ENCODE data around the gene SCTR.

Gene SCTR

DNA sequence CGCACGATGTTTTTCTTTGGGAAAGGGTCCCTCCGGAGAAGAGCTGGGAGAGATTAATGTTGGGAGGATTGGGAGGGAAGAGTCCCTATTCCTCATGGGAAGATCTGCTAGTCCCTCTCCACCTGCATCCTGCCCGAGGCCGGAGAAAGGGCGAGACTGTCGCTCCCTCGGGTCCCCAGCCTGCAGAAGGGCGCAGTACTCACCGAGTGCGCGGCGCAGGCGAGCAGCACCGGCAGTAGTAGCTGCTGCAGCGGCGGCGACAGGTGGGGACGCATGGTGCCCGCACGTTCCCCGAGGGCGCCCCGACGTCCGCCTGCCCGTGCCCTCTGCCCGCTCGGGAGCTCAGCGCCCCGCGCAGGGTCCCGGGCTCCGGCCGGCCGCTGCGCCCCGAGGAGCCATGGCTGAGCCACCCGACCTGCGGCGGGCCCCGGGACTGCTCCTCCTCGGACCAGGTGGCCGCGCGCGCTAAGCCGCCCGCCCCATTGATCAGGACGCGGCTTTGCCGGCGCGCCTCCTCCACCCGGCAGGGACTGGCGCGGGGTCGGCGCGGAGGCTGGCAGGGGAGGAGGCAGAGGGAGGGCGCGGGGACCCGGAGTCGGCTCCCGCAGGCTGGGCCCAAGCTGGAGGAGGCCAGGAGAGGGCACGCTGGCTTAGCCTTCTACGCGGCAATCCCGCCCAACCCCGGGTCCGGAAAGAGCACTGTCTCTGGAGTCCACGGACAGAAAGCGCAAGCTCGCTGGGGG lies at the start of gene SCTR:
TSS of gene SCTR (minus strand) at position 532 of the 743 bp plus-strand sequence. CDS start at position 275, 257 bp downstream.
- no peak within 1 kb of the TSS for H3K4me3 ChIP-seq (ENCODE audit: low read depth, low read length)
- no peak for DNase-seq (ENCODE audit: low read depth)
- TF ChIP-seq, protein P1, sequence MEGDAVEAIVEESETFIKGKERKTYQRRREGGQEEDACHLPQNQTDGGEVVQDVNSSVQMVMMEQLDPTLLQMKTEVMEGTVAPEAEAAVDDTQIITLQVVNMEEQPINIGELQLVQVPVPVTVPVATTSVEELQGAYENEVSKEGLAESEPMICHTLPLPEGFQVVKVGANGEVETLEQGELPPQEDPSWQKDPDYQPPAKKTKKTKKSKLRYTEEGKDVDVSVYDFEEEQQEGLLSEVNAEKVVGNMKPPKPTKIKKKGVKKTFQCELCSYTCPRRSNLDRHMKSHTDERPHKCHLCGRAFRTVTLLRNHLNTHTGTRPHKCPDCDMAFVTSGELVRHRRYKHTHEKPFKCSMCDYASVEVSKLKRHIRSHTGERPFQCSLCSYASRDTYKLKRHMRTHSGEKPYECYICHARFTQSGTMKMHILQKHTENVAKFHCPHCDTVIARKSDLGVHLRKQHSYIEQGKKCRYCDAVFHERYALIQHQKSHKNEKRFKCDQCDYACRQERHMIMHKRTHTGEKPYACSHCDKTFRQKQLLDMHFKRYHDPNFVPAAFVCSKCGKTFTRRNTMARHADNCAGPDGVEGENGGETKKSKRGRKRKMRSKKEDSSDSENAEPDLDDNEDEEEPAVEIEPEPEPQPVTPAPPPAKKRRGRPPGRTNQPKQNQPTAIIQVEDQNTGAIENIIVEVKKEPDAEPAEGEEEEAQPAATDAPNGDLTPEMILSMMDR (IDR thresholded peaks at IDR 0.05; ENCODE audit: low read depth, low read length, missing control alignments) = no peak

DNA sequence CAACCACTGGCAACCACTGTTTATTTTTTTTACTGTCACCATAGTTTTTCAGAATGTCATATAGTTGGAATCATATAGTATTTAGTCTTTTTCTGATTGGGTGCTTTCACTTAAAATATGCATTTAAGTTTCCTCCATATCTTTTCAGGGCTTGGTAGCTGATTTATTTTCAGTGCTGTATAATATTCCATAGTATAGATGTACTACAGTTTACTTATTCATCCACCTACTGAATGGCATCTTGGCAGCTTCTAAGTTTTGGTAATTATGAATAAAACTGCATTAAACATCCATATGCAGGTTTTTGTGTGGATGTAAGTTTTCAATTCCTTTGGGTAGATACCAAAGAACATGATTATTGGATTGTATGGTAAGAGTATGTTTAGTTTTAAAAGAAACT lies 43.0 kb upstream of the SCTR start:
- TF ChIP-seq, protein P1 (IDR thresholded peaks at IDR 0.05; ENCODE audit: low read depth, low read length, missing control alignments) = no peak
- no peak for DNase-seq (ENCODE audit: low read depth)
- no peak overlapping the region for H3K4me3 ChIP-seq (ENCODE audit: low read depth, low read length)

DNA sequence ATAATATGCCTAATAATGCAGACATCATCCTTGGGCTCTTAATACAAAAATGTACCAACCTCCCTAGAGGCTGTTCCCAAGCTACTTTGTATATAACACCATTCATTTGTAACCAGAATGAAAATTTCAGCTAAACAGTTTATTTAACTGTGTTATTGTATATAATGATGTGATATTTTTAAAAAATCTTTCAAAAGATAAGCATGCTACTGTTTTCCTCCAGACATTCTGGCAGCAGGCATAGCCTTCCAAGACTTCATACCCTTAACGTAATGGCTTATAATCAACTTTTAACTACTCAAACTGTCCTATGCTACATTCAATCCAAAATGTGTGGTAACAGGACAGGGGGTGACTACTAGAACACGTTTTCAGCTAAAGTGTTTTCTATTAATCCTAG lies 41.2 kb upstream of the SCTR start:
- no peak overlapping the region for H3K4me3 ChIP-seq (ENCODE audit: low read depth, low read length)
- DNase-seq (ENCODE audit: low read depth) = no peak
- TF ChIP-seq, protein P1 (IDR thresholded peaks at IDR 0.05; ENCODE audit: low read depth, low read length, missing control alignments) = no peak

DNA sequence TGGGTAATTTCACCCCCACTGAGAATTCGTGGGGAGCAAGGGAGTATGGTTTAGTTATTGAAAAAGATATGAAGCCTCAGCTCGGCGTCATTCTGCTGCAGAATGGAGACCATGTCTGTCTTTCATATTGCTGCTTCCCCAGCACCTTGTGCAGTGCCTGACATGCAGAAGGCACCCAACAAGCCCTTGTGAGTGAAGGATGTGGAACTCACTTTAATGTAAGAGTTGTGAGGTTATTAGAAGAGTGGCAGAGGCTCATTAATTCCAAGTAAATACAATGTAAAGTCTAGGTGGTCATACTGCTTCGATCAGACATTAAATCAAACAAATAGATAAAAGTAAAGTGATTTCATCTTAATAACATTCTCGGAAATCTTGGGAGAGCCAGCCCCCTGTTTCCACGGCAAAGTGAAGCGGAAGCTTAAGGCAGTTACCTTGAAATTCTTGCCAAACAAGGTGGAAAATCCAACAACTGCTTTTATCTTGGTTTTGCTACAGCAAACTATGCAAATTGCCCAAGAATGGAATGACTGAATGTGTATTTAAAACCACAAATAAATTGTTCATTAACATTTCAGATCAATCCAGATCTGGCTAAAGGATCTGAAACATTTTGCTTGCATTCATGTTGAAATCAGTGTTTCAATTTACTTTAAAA lies 29.5 kb upstream of the SCTR start:
- no peak overlapping the region for H3K4me3 ChIP-seq (ENCODE audit: low read depth, low read length)
- no peak for DNase-seq (ENCODE audit: low read depth)
- TF ChIP-seq, protein P1 (IDR thresholded peaks at IDR 0.05; ENCODE audit: low read depth, low read length, missing control alignments) = no peak

DNA sequence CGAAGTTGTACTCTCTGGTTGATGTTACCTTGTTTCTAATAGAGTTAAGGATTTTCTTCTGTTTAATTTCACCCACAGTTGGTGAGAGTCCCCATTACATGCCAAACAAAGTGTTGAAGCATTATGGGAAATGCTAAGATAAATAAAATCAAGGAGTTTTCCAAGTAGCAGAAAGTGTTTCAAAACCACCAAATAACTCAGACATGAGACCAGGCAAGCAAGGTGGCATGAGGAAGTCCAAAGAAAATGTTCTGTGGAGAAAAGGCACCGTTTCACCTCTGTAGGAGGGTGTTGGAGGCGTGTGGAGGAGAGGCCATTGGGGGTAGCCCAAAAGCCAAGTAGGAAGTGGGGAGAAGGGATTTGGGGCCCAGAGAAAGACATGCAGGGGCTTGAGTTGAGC lies 28.6 kb upstream of the SCTR start:
- TF ChIP-seq, protein P1 (IDR thresholded peaks at IDR 0.05; ENCODE audit: low read depth, low read length, missing control alignments) = no peak
- DNase-seq (ENCODE audit: low read depth) = no peak
- no peak overlapping the region for H3K4me3 ChIP-seq (ENCODE audit: low read depth, low read length)

DNA sequence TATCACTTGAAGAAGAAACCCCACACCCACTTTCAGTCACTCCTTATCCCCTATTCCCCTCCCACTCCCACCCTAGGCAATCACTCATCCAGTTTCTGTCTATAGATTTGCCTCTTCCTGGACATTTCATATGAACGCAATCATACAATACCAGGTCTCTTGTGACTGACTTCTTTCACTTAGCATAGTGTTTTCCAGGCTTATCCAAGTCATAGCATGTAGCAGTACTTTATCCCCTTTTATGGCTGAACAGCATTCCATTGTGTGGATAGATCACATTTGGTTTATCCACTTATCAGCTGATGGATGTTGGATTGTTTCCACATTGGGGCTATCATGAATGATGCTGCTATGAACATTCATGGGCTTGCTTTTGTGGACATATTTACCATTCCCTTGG lies 26.6 kb upstream of the SCTR start:
- no peak for DNase-seq (ENCODE audit: low read depth)
- TF ChIP-seq, protein P1 (IDR thresholded peaks at IDR 0.05; ENCODE audit: low read depth, low read length, missing control alignments) = no peak

More for the DNA sequence above, 26.6 kb upstream of the SCTR start:
- no peak overlapping the region for H3K4me3 ChIP-seq (ENCODE audit: low read depth, low read length)

All from GM12864 (cell line).